ENCODE measurements around the gene PHACTR3. TPM values are rescaled to one million over a fixed set of nuclear protein-coding genes. Genes with fewer than 3 reads are reported as not detected.
A peak's percentile ranks its signal among the peaks of the same experiment; 100 is the strongest.

PHACTR3 gene
- total RNA-seq, 6 experiments from 2014 or later: 0.12 to 0.35 (median 0.23) TPM; not detected in 2

- Histone ChIP-seq H3K4me3 (no peak overlapping the region), H3K9me3 (no peaks in the 10 kb centered on the region), H3K36me3 (no peaks in the 10 kb centered on the region), H3K27ac (no peak overlapping the region), H3K4me1 (no peaks in the 10 kb centered on the region), H3K27me3 (no peaks in the 10 kb centered on the region)
- ATAC-seq: no peak
- 75% methylated on average over 8 of the region's 26 CpGs for whole genome bisulfite sequencing (ENCODE audit: insufficient coverage, low coverage, low lambda C conversion rate, missing lambda C conversion rate)
- intact Hi-C loops (cut with DNase I): no loop called here
- no peak for TF ChIP-seq POLR2A (IDR thresholded peaks at IDR 0.05)
- TF ChIP-seq CTCF (IDR thresholded peaks at IDR 0.05): no peak
- DNase-seq: no peak
Observed at GRCh38 chr20:59805786-59806577, 201.6 kb downstream of the PHACTR3 start.

GRCh38 chr20:59806578-59806975 lies 202.2 kb downstream of the PHACTR3 start:
- ATAC-seq: no peak
- Histone ChIP-seq H3K36me3 (no peaks in the 10 kb centered on the region), H3K4me3 (no peak overlapping the region), H3K4me1 (no peaks in the 10 kb centered on the region), H3K27ac (no peak overlapping the region), H3K27me3 (no peaks in the 10 kb centered on the region), H3K9me3 (no peaks in the 10 kb centered on the region)
- intact Hi-C loops (cut with DNase I): no loop called here
- TF ChIP-seq CTCF (IDR thresholded peaks at IDR 0.05) (no peak), POLR2A (IDR thresholded peaks at IDR 0.05) (no peak)
- WGBS (ENCODE audit: insufficient coverage, low coverage, low lambda C conversion rate, missing lambda C conversion rate): 73% methylated on average over 9 of the region's 10 CpGs
- DNase-seq: no peak

- ATAC-seq (no peak), DNase-seq (peak in 1 of 3 donors; percentile 31)
- Histone ChIP-seq H3K27me3 (no peaks in the 10 kb centered on the region), H3K4me1 (no peaks in the 10 kb centered on the region), H3K9me3 (no peaks in the 10 kb centered on the region), H3K36me3 (no peaks in the 10 kb centered on the region), H3K27ac (no peak overlapping the region), H3K4me3 (no peak overlapping the region)
- intact Hi-C loops (cut with DNase I): no loop called here
- WGBS (ENCODE audit: insufficient coverage, low coverage, low lambda C conversion rate, missing lambda C conversion rate): 59% methylated on average over 4 of the region's 17 CpGs
- TF ChIP-seq POLR2A (IDR thresholded peaks at IDR 0.05): no peak
- no peak for TF ChIP-seq CTCF (IDR thresholded peaks at IDR 0.05)
Observed at GRCh38 chr20:59807909-59808728, 203.8 kb downstream of the PHACTR3 start.

- H3K27me3 ChIP-seq: no peaks in the 10 kb centered on the region
- no peak for DNase-seq
- WGBS (ENCODE audit: insufficient coverage, low coverage, low lambda C conversion rate, missing lambda C conversion rate): 50% methylated on average over 14 of the region's 29 CpGs
- H3K36me3 ChIP-seq: no peaks in the 10 kb centered on the region
- no peak overlapping the region for H3K27ac ChIP-seq
- no peak for TF ChIP-seq POLR2A (IDR thresholded peaks at IDR 0.05)
- TF ChIP-seq CTCF (IDR thresholded peaks at IDR 0.05): no peak
- ATAC-seq: no peak
- H3K4me1 ChIP-seq: no peaks in the 10 kb centered on the region
- H3K4me3 ChIP-seq: no peak overlapping the region
- intact Hi-C loops (cut with DNase I): no loop called here
- no peaks in the 10 kb centered on the region for H3K9me3 ChIP-seq
Observed at GRCh38 chr20:59808729-59809381, 204.5 kb downstream of the PHACTR3 start.

All from right lobe of liver (tissue), 6 donors.